HG03571 (cell line): ENCODE results near the gene NCOA1.
"Not testable (repeated sequence)": the region's sequence is repeated elsewhere in the genome, so short reads cannot be mapped to it uniquely, and the experiment has no call there.

Experiments used
- ATAC-seq: cut with Tn5 transposase; IDR thresholded peaks from one replicate; pipeline ENCODE4 v1.9.1; 2021; ENCODE audit not compliant: unreplicated experiment

NCOA1 gene

GRCh38 chr2:24676493-24676892, 185.4 kb downstream of the NCOA1 start:
- ATAC-seq = no peak

- ATAC-seq = not testable (repeated sequence)
These were observed 187.0 kb downstream of the NCOA1 start for GRCh38 chr2:24678066-24678465.

DNA sequence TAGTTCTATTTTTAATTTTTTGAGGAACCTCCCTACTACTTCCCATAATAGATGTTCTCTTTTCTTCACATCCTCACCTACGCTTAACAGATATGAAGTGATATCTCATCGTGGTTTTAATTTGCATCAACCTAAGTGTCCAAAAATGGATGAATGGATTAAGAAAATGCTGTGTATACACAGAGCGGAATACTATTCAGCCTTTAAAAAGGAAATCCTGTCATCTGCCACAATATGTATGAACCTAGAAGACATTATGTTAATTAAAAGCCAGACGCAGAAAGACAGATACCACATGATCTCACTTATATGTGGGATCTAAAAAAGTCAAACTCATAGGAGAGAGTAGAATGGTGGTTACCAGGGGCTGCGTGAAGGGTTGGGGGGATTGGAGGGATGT, 189.1 kb downstream of the NCOA1 start:
- ATAC-seq = no peak

DNA sequence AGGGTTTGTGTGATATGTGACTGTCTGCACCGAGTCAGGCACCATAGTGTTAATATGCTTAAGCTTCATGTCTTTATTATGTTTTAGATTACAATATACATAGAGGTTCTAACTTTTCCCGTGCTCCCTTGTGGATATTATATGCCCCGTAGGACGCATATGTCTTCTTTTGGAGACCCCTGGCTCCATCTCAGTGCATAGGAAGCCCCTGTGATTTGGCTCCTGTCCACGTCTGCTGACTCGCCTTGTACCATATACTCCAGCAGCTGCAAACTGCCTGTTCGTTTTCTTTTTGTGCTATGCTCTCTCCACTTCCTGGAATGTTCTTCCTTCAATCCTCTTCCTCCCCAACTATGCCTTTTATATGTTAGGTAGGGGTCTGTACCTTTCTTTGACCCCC, 191.2 kb downstream of the NCOA1 start:
- ATAC-seq = no peak

DNA sequence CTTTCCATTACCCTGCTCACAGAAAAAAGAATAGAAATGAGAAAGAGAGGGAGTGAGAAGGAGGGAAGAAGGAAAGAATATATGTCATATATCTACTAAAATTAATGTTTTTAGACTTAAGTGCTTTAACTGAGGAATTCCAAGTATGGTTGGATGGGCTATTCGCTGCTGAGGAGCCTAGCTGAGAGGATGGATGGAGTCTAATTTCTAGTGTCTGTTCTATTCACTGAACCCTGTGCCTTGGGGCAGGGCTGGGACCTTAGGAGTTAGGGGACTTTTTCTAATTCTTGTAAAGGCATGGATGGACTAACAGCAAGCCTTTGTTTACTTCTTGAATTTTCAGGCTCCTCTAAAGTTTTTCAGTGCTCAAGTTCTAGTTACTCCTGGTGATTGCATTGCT, 192.4 kb downstream of the NCOA1 start:
- ATAC-seq = no peak

- no peak for ATAC-seq
These were observed 199.5 kb downstream of the NCOA1 start for GRCh38 chr2:24690524-24690923.

DNA sequence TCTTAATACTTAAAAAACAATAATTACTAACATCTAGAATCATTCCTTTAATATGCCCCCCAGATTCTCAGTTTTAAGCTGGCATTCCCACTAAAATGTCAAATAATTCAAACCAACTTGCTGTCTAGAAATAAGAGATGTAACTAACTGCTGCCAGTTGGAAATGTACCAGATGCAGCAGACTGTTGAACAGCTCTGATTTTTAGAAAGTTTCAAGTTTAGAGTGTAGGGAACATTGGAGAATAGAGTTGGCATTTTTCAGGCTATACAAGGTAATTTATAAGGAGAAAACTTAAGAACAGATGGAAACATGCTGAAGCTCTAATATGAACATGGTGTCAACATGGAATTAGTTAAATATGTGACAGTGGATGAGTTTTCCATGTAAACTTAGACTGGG, 200.8 kb downstream of the NCOA1 start:
- ATAC-seq = no peak

DNA sequence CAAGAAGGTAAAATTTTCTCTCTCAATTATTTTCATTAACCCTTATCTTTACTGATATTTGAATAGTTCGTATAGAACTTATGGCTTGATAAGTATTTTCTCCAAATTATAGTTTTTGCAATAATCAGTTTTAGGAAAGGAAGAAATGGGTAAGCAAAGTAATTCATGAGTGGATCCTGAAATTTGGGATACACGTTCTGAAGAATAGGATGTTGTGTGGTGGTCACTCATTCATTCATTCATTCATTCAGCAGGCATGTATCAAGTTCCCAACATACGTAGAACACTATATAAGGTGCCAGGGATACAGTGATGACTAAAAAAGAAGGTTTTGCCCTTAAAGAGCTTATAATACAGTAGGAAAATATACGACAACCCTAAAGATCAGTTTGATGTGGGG, 206.7 kb downstream of the NCOA1 start:
- ATAC-seq = no peak

DNA sequence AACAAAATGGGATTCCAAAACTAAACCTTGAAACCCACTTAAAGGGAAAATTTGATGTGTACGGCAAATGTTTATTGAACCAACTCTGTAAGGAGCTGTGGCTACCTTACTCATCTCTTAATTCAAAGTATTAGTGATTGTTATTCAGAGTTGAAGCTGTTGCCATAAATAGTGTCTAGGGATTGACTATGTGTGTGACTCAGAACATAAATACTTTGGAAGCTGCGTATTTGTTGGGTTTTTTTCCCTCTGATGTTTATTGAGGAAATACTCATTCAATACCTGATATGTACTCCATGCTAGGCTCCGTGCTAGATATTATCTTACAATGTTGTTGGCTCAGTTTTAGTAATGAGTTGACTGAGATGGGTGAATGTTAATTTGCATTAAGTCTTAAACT, 211.7 kb downstream of the NCOA1 start:
- no peak for ATAC-seq

DNA sequence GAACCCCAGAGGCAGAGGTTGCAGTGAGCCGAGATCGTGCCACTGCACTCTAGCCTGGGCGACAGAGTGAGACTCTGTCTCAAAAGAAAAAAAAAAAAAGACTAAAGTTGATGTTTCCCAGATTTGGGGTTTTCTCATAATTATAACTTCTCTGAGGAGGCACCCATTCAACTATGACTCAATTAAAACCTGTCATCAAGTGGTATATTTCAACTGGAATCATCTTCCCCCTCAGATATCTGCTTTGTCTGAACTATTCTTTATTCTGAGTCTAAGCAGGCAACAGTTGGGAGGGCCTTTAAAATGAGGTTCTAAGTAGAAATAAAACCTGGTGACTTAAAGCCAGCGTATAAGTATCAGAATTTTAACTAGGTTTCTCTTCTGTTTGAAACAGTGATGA, 213.6 kb downstream of the NCOA1 start:
- ATAC-seq = no peak

- ATAC-seq = no peak
These were observed 216.1 kb downstream of the NCOA1 start for GRCh38 chr2:24707143-24707542.

DNA sequence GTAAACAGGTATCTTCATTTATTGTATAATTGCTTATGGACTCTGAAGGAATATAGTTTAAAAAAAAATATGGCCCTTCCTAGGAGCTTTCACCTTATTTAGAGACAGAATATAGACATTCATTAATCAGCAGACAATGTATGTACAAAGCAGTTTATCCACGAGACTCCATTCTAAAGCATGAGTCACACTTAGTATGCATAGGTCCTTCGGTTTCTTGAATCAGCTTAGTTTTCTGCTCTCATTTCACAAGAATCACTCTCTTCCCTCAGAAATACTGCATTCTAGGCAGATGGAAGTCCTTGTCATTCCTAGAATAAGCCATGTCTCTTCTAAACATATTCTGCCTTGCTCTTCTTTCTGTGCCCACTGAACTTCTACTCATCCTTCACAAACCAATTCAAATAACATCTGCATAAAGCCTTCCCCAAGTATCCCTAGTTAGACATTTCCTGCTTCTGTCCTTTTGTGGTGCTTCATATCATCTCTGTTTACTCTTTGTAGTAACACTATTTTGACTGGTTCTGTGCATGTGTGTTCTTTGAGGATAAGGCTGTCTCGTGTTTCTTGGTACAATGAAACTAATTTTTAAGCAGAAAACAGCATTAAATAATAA, 217.6 kb downstream of the NCOA1 start:
- no peak for ATAC-seq

- no peak for ATAC-seq
These were observed 219.8 kb downstream of the NCOA1 start for GRCh38 chr2:24710806-24711205.

DNA sequence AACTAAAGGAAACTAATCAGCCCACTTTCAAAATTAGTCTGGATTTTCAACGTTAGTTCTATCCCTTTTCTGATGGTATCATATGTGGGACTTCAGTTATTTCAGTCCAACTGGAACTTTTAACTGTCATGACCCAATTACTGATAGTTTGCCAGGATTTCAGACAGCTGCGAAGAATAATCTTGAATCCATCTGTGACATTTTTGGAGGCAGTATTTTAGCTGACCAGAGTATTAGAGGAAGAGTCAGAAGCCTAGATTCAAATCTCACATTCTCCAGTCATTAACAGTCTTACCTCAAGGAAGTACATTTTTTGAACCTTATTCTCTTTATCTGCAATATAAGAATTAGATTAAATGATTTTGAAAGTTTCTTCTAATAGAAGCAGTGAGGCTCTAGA, 220.8 kb downstream of the NCOA1 start:
- no peak for ATAC-seq

- ATAC-seq = no peak
These were observed 221.2 kb downstream of the NCOA1 start for GRCh38 chr2:24712296-24712695.

- ATAC-seq = no peak
These were observed 226.4 kb downstream of the NCOA1 start for GRCh38 chr2:24717263-24717951.

DNA sequence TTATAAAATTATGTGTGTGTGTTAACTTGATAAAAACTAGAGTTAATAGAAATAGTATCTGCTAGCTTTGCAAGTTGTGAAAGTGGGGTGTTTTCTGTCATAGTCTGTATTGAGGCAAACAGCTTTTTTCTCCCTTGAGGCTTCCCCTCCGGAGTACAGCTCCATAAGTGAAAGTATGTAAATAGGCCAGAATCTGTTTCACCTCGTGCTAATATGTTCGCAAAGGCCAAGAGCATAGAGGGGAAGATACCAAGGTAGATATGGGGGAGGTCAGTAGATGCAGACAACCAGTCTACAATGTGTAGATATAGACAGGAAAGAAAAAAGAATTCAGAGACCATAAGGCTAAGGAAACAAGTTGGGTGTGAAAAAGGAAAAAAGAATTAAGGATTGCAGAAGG, 229.3 kb downstream of the NCOA1 start:
- no peak for ATAC-seq

DNA sequence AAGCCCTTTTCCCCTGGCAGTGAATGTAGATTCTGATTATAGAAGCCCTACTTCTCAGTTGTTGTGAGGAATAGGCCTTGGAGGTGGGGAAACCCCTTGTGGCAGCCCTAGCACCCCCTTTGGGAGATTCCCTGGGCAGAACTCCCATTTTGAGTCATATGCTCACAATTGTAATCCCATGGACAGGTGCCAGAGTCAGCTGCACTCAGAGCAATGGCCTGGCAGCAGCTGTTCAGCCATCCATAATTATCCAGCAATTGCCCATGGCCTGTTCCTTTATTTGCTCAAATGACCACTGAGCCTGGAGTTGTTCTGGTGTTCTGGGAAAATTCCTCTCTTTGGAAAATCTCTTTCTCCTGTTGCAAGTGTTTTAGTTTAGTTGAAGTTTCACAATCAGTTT, 230.4 kb downstream of the NCOA1 start:
- ATAC-seq = no peak

DNA sequence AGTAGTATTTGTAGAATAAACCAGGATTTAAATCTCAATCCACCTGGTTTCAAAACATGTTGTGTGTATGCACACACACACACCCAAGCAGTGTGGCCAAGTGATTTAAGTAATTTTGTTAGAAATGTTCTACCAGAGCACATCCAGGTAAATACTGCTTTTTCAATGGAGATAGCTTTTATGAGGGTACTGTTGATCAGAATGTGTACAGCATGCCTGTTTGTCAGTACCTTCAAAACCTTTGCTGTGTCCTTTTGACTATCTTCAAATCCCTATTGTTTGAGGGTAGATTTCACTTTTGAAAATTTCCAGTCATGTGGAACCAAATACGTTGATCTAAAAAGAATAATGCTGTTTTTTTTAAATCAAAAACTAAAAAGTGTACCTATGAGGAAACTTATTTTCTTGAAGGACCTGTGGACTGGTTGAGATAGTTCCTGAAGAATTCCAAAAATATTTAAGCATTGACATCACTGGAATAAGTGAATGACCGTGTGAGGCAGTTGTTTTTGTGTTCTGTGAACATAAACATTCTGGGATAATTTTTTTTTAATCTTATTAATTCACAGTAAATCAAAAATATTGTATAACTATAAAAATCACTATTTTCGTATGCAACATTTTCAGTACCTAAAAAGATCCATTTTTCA, 231.2 kb downstream of the NCOA1 start:
- ATAC-seq = no peak

- no peak for ATAC-seq
These were observed 232.1 kb downstream of the NCOA1 start for GRCh38 chr2:24723191-24723590.

- no peak for ATAC-seq
These were observed 232.6 kb downstream of the NCOA1 start for GRCh38 chr2:24723665-24724064.

DNA sequence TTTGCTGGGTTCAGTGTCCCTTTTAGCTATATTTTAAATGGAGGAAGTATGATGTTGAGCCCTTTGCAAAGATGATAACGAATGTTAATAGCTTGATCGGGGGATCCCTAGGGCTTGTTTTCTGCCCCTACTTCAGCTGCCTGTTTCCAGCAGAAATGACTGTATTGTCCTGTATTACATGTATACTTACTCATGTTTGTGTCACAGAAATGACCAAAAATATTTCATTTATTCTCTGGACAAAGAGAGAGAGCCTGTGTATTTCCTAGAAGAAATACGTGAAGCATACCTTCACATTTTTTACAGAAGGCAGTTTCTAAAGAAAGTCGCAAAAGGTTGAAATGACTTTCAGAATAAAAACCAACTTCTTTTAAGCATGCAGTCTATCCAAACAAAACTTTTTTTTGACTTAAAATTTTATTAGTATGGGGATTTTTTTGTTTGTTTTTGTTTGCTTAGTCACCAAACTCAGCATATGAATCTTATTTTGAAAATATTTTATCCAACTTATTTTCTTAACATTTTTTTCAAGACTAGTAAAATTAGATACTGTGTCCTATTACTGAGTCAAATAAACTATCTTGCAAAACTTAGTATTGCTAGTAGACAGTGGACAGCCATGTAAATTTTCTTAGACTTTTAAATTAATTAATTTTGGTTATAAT, 233.2 kb downstream of the NCOA1 start:
- no peak for ATAC-seq
